GM03348 (cell line): ENCODE data around the gene STX19.
"Not testable (repeated sequence)": the region's sequence is repeated elsewhere in the genome, so short reads cannot be mapped to it uniquely, and the experiment has no call there.

Experiments used
- DNase-seq: peaks from one replicate; pipeline ENCODE4 v3.0.0; 2012; ENCODE audit warnings: low spot score

STX19 gene

GRCh38 chr3:94028093-94028837, at the start of gene STX19:
STX19 (minus strand) TSS chr3:94028597; CDS start chr3:94015269, 13,328 bp downstream.
- no peak for DNase-seq

- peak; percentile 3 for DNase-seq
These were observed 47.7 kb upstream of the STX19 start for GRCh38 chr3:94076055-94076454.

DNA sequence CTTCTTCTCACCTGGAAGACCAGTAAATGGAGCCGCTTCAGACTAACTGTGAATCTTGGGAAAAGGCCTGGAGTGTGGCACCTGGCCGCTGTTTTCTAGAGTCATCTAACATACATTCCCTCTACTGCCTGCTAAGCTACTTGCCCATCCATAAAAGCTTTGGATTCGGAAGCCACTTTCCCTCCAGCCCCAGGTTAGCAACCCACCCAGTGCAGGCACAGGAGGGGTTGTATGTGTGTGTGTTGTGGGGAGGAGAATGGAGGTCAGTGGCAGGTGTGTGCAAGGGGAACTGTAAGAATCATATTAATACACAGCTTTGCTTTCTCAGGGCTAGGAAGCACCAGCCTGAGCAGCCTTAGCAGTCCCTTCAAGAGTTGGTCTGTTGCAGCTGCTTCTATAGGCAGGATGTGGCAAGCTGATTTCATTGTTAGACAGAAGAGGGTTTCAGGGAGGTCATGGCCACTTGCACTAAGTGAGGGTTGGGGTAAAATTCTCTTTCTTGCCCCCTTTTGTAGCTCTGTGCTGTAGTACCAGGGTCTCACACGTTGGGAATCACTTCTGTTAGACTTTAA, 43.4 kb upstream of the STX19 start:
- DNase-seq, result no peak

- DNase-seq, result no peak
These were observed 42.0 kb upstream of the STX19 start for GRCh38 chr3:94070341-94070911.

DNA sequence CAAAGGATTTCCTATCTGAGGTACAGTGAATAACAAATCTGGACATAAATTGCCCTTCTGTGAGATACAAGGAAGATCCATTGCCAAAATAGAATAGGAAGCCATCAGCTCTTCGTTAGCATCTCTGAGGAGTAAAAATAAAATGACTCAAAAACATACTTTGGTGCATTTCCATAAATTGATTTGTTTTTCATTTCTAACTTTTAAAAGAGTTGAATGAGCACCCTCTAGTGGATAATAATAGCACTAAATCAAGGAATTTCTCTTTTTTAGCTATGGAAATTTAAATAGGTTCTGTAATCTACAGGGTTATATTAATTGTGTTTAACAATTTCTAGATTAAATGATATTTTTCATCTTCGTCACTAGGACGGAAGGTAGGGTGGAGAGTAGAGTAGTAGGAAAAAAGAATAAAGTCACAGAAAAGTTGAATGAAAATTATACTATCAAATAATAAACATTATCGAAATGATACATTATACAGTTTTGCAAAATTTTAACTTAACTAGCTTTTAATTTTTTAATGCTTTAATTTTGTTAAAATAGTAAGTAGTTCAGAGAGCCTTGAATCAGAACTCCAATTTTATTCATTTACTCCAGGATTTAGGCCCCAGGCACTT, 40.9 kb upstream of the STX19 start:
- peak; percentile 23 for DNase-seq

DNA sequence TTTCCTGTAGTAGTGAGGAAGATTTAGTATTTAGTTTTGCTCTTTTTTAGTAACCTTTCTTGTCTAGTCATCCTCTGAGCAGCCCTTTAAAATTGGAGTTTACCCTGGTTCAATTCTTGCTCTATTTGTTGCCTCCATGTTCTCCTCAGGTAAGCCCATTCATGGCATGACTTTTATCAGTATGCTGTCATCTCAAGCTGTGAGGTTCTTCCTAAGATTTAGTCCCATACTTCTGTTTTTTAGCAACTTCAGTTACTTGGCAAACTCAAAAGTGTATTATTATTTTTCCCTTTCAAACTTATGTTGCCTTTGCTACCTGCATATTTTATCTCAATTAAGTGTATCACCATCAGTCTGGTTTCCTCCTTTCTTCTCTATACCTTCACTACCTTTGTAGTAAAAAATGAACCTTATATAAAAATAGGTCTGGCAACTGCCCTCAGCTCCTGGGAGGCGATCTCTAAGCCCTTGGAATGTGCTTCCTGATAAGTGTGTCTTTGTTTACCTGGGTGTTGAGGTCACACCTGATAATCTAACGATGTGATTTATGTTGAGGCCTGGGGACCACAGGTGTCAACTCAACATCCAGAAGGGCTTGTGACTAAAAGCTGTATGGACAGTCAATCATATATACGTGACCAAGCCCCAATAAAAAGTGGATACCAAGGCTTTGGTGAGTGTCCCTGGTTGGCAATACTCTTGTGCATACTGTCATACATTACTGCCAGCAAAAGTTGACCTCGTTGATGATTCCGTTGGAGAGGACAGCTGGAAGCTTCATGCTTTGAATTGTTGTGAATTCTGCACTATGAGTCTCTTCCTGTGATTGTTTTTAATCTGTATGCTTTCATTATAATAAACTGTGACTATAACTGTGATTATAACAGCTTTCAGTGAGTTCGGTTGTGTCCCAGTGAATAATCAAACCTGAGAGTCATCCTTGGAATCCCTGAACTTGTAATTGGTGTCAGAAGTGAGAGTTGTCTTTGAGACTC, 38.4 kb upstream of the STX19 start:
- DNase-seq, result no peak

DNA sequence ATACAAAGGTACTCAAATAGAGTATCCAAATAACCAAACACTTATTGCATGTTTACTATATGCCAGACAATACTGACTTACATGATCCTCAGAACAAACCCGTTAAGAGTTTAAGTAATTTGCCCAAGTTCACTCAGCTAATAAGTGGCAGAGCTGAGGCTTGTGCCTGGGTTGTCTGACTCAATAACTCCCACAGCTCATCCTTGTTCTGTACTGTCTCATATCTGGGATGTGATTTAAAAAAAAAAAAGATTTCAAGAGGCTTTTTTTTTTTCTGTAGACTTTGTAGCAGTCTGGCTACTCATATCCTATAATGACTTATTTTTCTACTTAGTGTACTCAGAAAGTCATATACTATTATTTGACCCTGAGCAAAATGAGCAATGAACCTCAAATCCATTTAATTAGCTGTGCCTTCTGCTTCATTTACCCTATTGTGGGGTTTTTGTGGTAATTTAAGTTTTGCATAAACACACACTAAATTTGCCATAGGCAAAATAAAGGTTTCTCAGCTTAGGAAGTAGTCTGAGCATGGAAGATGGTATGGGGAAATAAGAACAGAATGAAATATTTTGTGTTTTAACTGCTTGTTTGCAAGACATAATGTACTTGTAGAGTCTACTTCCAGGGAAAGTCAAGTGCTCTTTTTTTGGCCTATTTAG, 37.6 kb upstream of the STX19 start:
- no peak for DNase-seq

DNA sequence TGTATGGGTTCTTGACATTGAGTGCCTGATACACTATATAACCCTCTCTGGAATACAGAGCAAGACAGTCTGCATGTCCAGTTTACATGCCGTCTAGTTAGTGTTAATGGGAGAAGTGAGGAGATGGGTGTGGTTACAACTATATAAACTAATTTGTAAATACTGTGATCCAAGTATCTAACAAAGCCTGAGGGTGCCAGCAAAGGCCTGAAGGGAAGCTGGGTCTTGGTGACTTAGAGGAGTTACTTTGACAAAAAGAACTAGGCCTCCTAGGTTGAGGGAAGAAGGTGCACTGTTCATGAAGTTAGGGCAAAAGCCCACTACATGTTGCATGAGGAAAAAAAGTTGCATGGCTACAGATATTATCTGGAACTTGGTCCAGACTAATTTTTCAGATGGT, 36.7 kb upstream of the STX19 start:
- DNase-seq, result no peak

GRCh38 chr3:94064243-94064860, 36.0 kb upstream of the STX19 start:
- no peak for DNase-seq

- no peak for DNase-seq
These were observed 35.2 kb upstream of the STX19 start for GRCh38 chr3:94063496-94064119.

GRCh38 chr3:94062513-94063404, 34.4 kb upstream of the STX19 start, which contains the start of the genes DHFR2 and NSUN3:
DHFR2 (minus strand) TSS chr3:94062916; CDS start chr3:94061511, 1,405 bp downstream.
NSUN3 (plus strand) TSS chr3:94063061; CDS start chr3:94063127, 66 bp downstream.
- DNase-seq, result peak; percentile 90

GRCh38 chr3:94061297-94061696, 32.9 kb upstream of the STX19 start:
- DNase-seq, result no peak

GRCh38 chr3:94050546-94050945, 22.1 kb upstream of the STX19 start:
- no peak for DNase-seq

DNA sequence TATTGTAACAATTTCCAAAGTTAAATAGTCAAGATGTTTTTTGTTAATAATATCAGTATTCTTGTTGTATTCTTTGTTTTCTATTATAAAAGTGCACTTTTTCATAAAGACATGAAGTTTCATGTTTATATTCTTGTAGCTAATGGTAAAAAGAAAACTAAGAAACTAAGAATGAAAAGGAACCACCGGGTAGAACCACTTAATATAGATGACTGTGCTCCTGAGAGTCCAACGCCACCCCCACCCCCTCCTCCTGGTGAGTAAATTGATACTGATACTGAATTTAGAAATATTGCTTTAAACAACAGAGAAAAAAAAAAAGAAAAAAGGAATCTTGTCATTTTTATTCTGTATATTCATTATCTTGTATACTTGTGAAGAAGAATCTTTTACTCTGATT, 20.9 kb upstream of the STX19 start:
- DNase-seq, result no peak

DNA sequence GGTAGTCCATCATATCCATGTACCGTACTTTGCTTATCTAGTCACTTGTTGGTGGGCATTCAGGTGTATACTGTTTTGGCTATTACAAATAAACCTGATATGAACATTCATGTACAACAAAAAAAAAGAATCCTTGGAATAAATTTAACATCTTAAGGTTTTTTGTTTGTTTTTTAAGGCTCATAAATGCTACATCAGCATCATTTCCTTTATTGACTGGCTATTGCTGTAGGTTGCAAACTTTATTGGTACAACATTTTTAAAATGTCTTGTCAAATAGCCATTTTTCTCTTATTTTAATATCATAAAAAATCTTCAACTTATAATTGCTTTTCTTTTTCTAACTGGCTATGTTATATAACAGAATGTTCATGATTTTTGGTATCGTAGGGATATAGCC, 18.1 kb upstream of the STX19 start:
- no peak for DNase-seq

DNA sequence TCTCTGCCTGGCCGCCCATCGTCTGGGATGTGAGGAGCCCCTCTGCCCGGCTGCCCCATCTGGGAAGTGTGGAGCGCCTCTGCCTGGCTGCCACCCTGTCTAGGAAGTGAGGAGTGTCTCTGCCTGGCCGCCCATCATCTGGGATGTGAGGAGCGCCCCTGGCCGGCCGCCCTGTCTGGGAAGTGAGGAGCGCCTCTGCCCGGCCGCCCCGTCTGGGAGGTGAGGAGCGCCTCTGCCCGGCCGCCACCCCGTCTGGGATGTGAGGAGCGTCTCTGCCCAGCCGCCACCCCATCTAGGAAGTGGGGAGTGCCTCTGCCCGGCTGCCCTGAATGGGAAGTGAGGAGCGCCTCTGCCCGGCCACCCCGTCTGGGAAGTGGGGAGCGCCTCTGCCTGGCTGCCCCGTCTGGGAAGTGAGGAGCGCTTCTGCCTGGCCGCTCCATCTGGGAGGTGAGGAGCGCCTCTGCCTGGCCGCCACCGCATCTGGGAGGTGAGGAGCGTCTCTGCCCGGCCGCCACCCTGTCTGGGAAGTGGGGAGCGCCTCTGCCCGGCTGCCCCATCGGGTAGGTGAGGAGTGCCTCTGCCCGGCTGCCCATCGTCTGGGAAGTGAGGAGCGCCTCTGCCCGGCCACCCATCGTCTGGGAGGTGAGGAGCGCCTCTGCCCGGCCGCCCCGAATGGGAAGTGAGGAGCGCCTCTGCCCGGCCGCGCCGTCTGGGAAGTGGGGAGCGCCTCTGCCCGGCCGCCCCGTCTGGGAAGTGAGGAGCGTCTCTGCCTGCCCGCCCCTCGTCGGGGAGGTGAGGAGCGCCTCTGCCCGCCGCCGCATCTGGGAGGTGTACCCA, 15.9 kb upstream of the STX19 start:
- not testable (repeated sequence) for DNase-seq

GRCh38 chr3:94043285-94043684, 14.9 kb upstream of the STX19 start:
- no peak for DNase-seq

- peak; percentile 62 for DNase-seq
These were observed 8.6 kb upstream of the STX19 start for GRCh38 chr3:94036909-94037507.
